ENCODE data around the gene ALKBH4.

ALKBH4 gene

DNA sequence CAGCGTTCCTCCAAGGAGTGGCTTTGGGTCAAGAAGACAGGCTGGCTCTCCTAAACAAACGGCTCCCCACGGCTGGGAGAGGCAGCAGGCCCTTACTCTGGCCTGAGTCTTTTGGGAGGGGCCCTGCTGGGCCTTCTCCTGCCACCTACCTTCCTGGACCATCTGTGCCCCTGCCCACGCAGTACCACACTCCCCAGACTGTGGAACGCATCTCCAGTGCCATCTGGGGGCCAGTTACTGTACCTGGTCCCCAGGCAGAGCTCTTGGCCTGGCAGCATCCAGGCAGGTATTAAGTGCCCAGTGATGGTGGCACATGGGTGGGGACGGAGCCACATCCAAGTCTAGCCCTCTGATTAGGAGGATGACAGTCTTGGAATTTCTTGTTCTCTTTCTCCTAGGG lies 14.4 kb downstream of the ALKBH4 start:
- H3K27me3 Mint-ChIP-seq: no peaks in the 10 kb centered on the region
- no peaks in the 10 kb centered on the region for H3K4me1 Mint-ChIP-seq (ENCODE audit: low read depth)
- no peaks in the 10 kb centered on the region for H3K36me3 Mint-ChIP-seq
- H3K27ac Mint-ChIP-seq: no peak overlapping the region
- H3K4me3 Mint-ChIP-seq: no peak overlapping the region
- no peaks in the 10 kb centered on the region for H3K9me3 Mint-ChIP-seq (ENCODE audit: low read depth)

- Mint-ChIP-seq H3K4me1 (ENCODE audit: low read depth) (no peaks in the 10 kb centered on the region), H3K27me3 (no peaks in the 10 kb centered on the region), H3K9me3 (ENCODE audit: low read depth) (no peaks in the 10 kb centered on the region), H3K36me3 (no peaks in the 10 kb centered on the region), H3K27ac (no peak overlapping the region), H3K4me3 (no peak overlapping the region)
Observed at GRCh38 chr7:102449136-102449535, 15.5 kb downstream of the ALKBH4 start.

- Mint-ChIP-seq H3K27ac (no peak overlapping the region), H3K27me3 (no peaks in the 10 kb centered on the region), H3K9me3 (ENCODE audit: low read depth) (no peaks in the 10 kb centered on the region), H3K4me3 (no peak overlapping the region), H3K4me1 (ENCODE audit: low read depth) (no peaks in the 10 kb centered on the region), H3K36me3 (no peaks in the 10 kb centered on the region)
Observed at GRCh38 chr7:102447311-102447710, 17.4 kb downstream of the ALKBH4 start.

- H3K36me3 Mint-ChIP-seq: no peaks in the 10 kb centered on the region
- H3K4me3 Mint-ChIP-seq: no peak overlapping the region
- H3K9me3 Mint-ChIP-seq (ENCODE audit: low read depth): no peaks in the 10 kb centered on the region
- H3K4me1 Mint-ChIP-seq (ENCODE audit: low read depth): no peaks in the 10 kb centered on the region
- no peak overlapping the region for H3K27ac Mint-ChIP-seq
- no peaks in the 10 kb centered on the region for H3K27me3 Mint-ChIP-seq
Observed at GRCh38 chr7:102446387-102447156, 18.1 kb downstream of the ALKBH4 start.

DNA sequence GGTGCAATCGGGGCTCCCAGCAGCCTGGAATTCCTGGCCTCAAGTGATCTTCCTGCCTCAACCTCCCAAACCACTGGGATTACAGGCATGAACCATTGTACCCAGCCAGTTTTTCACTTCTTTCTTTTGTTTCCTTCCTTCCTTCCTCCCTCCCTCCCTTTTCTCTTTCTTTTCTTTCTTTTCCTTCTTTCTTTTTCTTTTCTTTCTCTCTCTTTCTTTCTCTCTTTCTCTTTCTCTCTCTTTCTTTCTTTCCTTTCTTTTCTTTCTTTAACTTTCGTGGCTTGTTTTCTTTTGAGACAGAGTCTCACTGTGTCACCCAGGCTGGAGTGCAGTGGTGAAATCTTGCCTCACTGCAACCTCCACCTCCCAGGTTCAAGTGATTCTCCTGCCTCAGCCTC lies 19.0 kb downstream of the ALKBH4 start:
- Mint-ChIP-seq H3K27me3 (no peaks in the 10 kb centered on the region), H3K27ac (no peak overlapping the region), H3K9me3 (ENCODE audit: low read depth) (no peaks in the 10 kb centered on the region), H3K36me3 (no peaks in the 10 kb centered on the region), H3K4me3 (no peak overlapping the region), H3K4me1 (ENCODE audit: low read depth) (no peaks in the 10 kb centered on the region)

DNA sequence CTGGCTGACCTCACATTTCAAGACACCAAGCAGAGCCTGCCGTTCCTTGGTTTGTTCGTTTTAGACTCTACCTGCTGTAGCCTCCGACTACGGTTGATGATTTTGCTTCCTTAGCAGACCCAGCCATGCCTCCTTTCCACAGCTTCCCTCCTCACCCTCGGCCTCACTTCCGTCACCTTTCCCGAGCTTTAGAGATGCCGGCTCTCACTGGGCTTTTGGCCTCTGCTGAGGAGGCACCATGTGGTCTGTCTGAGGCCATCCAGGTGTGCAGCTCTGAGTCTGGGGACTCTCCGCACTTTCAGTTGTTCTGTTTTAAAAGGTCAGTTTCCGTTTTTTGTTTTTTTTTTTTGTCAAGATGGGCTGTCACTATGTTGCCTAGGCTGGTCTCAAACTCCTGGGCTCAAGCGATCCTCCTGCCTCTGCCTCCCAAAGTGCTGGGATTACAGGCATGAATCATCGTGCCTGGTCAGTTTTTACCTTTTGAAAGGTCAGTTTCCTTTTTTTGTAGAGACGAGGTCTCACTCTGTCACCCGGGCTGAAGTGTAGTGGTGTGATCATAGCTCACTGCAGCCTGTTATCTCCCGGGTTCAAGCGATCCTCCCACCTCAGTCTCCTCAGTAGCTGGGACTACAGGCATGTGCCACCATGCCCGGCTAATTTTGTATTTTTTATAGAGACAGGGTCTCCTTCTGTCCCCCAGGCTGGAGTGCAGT lies 19.5 kb downstream of the ALKBH4 start:
- Mint-ChIP-seq H3K4me3 (no peak overlapping the region), H3K36me3 (no peaks in the 10 kb centered on the region), H3K27ac (peak overlapping the region; percentile 54)

GRCh38 chr7:102439963-102440795 lies 24.5 kb downstream of the ALKBH4 start:
- no peak overlapping the region for H3K27ac Mint-ChIP-seq
- no peaks in the 10 kb centered on the region for H3K27me3 Mint-ChIP-seq
- no peak overlapping the region for H3K4me3 Mint-ChIP-seq
- no peaks in the 10 kb centered on the region for H3K9me3 Mint-ChIP-seq (ENCODE audit: low read depth)
- peaks cover 7% of the 10 kb centered on the region for H3K4me1 Mint-ChIP-seq (ENCODE audit: low read depth)
- no peaks in the 10 kb centered on the region for H3K36me3 Mint-ChIP-seq

More for the DNA sequence above, 19.5 kb downstream of the ALKBH4 start:
- no peaks in the 10 kb centered on the region for H3K4me1 Mint-ChIP-seq (ENCODE audit: low read depth)
- no peaks in the 10 kb centered on the region for H3K27me3 Mint-ChIP-seq
- no peaks in the 10 kb centered on the region for H3K9me3 Mint-ChIP-seq (ENCODE audit: low read depth)

DNA sequence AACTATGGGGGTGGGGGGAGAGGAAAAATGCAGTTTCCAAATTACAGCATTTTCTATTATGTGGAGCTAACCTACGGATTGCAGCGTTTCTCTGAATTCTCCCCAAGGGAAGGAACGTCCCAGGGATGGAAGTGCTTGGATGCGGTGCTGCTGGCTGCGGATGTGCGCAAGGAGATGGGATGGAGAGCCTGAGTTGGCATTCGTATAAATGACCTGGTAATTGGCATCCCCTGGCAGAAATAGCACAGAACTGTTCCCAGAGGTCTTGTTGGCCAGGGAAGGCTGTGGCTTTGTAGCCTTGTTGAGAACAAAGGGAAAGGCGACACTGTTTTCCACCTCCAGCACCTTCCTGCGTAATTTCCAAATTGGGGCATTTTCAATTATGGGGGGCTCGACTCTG lies 28.5 kb downstream of the ALKBH4 start:
- no peaks in the 10 kb centered on the region for H3K9me3 Mint-ChIP-seq (ENCODE audit: low read depth)
- peak overlapping the region; percentile 48 for H3K4me3 Mint-ChIP-seq
- H3K27ac Mint-ChIP-seq: no peak overlapping the region

DNA sequence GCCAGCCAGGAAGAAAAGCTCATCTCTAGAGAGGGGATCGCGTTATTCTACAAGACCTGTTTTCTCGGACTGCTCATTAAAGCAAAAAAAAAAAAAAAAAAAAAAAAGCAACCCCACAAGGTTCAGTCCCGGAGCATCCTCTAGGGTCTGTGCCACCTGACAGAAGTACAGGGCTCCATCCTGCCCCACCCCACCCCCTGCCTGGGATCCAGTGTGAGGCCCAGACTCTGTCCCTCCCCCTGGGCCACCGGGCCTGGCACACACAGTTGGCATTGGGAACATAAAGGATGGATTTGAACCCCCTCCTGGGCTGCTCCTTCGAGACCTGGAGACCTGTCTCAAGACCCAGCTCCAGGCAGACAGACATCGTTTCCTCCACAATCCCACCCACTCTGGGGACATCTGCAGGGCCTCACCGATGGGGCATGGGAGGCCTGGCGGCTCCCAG lies 30.6 kb downstream of the ALKBH4 start:
- Mint-ChIP-seq H3K4me3 (peak overlapping the region; percentile 89), H3K9me3 (ENCODE audit: low read depth) (no peaks in the 10 kb centered on the region), H3K27ac (peak overlapping the region; percentile 88), H3K27me3 (no peaks in the 10 kb centered on the region), H3K4me1 (ENCODE audit: low read depth) (peaks cover 52% of the 10 kb centered on the region), H3K36me3 (no peaks in the 10 kb centered on the region)

More for the DNA sequence above, 28.5 kb downstream of the ALKBH4 start:
- H3K36me3 Mint-ChIP-seq: no peaks in the 10 kb centered on the region
- H3K27me3 Mint-ChIP-seq: no peaks in the 10 kb centered on the region
- peaks cover 32% of the 10 kb centered on the region for H3K4me1 Mint-ChIP-seq (ENCODE audit: low read depth)

- H3K9me3 Mint-ChIP-seq (ENCODE audit: low read depth): no peaks in the 10 kb centered on the region
- H3K27me3 Mint-ChIP-seq: no peaks in the 10 kb centered on the region
- H3K4me1 Mint-ChIP-seq (ENCODE audit: low read depth): peaks cover 55% of the 10 kb centered on the region
- H3K27ac Mint-ChIP-seq: peak within 1 kb of the TSS; percentile 97
- peak within 1 kb of the TSS; percentile 89 for H3K4me3 Mint-ChIP-seq
- no peaks in the 10 kb centered on the region for H3K36me3 Mint-ChIP-seq
Observed at GRCh38 chr7:102433219-102434038, 31.2 kb downstream of the ALKBH4 start, which contains the start of gene ORAI2. Gene ORAI2 (plus strand): TSS chr7:102433575. CDS start chr7:102438957, 5,382 bp downstream.

GRCh38 chr7:102432442-102433218 lies 32.0 kb downstream of the ALKBH4 start:
- peaks cover 63% of the 10 kb centered on the region for H3K4me1 Mint-ChIP-seq (ENCODE audit: low read depth)
- no peaks in the 10 kb centered on the region for H3K9me3 Mint-ChIP-seq (ENCODE audit: low read depth)
- no peaks in the 10 kb centered on the region for H3K36me3 Mint-ChIP-seq
- peak overlapping the region; percentile 97 for H3K27ac Mint-ChIP-seq
- peak overlapping the region; percentile 79 for H3K4me3 Mint-ChIP-seq
- H3K27me3 Mint-ChIP-seq: no peaks in the 10 kb centered on the region

DNA sequence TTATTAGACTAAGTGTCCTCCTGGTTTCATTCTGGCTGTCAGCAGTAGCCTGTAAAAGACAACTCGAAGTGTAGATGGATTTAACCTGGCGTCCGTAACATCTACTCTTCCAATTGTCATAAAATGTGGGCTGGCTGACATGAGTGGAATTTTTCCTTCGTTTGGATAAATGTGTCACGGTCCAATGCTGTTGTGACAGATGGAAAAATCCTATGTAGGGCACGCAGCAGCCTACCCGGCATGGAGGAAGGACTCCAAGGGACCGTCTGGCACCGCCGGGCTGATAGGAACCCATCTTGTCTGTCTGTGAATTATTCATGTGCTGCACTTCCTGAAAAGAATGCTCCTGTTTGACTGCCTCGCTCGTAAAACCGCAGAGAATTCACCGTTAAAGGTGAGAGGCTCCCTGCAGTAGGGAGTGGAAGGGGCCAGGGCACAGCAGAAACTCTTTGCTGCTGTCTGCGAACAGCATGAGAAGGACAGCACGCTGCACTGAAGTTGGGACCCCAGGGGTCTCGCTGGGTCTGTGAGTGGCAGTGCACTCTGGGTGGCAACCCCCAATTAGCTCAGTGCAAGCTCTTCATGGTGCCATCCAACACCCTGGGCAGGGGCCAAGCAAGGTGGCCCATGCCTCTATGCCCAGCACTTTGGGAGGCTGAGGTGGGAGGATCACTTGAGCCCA lies 32.9 kb downstream of the ALKBH4 start:
- Mint-ChIP-seq H3K36me3 (no peaks in the 10 kb centered on the region), H3K27me3 (no peaks in the 10 kb centered on the region), H3K4me1 (ENCODE audit: low read depth) (peaks cover 72% of the 10 kb centered on the region), H3K9me3 (ENCODE audit: low read depth) (no peaks in the 10 kb centered on the region), H3K27ac (peak overlapping the region; percentile 97), H3K4me3 (peak overlapping the region; percentile 79)

Data from activated naive CD8-positive, alpha-beta T cell (primary cell).